NCI-H748 treated with DMSO at 0.1 percent for 48 hours (cell line): ENCODE measurements around the gene OLFM4.
"Not testable (repeated sequence)": the region's sequence is repeated elsewhere in the genome, so short reads cannot be mapped to it uniquely, and the experiment has no call there.

Experiments
- DNase-seq: peaks from one replicate; lab custom pipeline; 2025; lab: John Stamatoyannopoulos, UW

Gene OLFM4, protein sequence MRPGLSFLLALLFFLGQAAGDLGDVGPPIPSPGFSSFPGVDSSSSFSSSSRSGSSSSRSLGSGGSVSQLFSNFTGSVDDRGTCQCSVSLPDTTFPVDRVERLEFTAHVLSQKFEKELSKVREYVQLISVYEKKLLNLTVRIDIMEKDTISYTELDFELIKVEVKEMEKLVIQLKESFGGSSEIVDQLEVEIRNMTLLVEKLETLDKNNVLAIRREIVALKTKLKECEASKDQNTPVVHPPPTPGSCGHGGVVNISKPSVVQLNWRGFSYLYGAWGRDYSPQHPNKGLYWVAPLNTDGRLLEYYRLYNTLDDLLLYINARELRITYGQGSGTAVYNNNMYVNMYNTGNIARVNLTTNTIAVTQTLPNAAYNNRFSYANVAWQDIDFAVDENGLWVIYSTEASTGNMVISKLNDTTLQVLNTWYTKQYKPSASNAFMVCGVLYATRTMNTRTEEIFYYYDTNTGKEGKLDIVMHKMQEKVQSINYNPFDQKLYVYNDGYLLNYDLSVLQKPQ

GRCh38 chr13:53028637-53029203, at the start of gene OLFM4:
TSS of gene OLFM4 (plus strand) at chr13:53028813. CDS start at chr13:53028837, 24 bp downstream.
- DNase-seq = no peak

DNA sequence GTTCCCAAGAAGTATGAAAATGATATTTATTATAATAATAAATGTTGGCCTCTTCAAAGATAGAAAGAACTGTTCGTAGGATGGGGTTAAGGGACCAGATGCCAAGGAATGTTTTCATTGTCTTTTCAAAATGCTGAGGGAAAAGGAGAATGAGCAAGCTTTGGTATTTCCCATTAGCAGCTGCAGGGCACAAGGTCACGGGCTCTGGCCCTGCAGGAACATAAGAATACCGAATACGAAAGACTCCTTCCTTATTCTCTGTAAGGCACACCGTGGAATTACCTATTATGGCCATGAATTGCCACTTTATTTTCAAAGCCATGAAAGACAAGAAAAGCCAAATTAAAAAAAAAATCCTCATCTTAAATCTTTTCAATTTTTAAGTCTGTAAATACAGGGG, 49.6 kb upstream of the OLFM4 start:
- no peak for DNase-seq

DNA sequence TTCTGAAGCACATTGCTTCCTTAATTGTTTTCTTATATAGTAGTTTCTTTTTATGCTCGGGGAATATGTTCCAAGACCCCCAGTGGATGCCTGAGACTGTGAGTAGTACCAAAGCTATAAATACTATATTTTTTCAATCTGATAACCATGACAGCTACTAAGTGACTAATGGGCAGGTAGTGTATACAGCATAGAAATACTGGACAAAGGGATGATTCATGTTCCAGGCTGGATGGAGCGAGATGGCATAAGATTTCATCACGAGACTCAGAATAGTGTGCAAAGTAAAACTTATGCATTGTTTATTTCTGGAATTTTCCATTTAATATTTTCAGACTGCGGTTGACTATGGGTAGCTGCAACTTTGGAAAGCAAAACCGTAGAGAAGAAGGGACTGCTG, 47.9 kb upstream of the OLFM4 start:
- DNase-seq = no peak

- no peak for DNase-seq
Measured at GRCh38 chr13:52983836-52984235, 44.8 kb upstream of the OLFM4 start.

DNA sequence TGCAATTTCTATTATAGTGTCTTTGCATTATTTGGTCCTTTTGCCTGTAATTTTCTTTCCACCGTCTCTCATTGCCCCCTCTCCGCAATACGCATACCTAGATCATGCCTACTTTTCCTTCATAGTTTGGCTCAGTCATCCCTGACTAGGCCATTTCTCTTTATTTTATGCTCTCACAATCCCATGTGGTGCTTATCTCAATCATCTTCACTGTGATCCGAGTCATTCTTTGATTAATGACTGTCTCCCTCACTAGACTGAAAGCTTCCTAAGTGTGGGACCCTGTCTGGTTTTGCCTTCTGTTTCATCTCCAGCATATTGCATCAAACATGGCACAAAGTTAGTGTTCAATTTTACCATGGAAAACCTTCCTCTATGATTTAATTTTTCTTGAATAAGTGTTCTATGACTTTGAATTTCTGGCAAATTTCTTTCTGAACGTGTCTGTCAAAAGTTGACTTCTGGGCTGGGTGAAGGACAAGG, 43.7 kb upstream of the OLFM4 start:
- DNase-seq = no peak

DNA sequence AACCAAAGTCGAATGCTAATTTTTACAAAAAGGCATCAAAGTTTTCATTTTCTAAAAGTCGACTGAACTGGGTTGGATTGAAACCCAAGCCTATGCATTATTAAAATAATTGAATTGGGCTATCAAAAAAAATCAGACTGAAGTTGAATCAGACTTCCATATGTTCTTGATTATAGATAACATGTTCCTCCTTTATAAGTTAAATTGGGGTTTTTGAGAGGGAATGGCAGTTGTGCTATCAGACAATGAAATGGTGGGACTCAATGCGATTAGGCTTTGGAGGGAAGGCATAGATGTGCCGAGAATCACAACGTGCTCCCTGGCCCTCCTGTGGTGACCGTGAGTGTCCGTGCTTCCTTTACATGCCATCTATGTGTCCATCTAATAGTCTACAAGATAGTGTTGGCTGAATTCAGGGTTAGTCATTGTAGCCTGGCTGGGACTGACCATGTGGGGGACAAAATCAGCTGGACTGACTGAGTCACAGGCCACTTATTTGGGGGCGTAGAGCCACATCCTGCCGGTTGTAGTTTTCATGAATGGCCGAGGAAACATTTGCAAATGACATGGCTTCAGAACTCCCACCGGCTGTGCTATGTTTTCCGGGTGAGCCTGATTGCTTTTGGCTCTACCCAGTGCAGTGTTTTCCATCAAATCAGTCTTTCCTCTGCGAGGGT, 37.1 kb upstream of the OLFM4 start:
- DNase-seq = no peak

DNA sequence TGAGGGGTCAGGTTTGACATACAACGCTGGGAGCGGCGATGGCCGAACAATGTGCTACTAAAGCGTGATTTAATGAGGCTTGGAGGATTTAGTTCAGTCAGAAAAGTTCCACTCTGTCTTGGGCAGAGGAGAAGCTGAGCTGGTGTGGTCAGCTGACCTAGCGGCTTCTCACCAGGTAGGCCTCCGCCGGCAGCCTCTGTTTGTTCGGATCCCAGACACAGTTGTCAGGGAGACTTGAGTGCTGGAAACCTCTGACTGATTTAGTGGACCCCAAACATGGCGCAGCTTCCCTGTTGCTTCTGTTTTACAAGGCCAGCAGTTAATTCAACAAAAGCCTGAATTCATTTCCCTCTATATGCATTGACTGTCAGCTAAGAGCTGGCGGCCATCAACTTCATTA, 36.5 kb upstream of the OLFM4 start:
- DNase-seq = no peak

GRCh38 chr13:52994051-52994450, 34.6 kb upstream of the OLFM4 start:
- no peak for DNase-seq

DNA sequence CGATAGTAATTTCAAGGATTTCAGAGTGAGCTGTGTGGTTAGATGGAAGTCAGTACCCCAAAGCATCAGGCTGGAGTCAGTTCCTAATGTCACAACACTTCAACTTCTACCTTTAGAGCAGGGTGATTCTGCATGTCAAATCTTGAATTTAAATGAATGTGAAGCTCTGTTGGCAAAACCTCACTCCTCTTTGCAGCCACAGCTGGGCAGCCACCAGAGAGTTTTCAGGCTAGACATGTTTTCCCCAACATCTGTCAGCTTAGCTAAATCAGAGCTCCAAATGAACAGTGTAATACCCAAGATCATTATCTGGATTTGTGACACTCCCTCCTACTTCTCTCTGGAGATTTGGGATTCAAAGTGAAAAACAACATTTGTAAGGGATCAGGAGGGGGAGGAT, 33.7 kb upstream of the OLFM4 start:
- no peak for DNase-seq

GRCh38 chr13:52995946-52996345, 32.7 kb upstream of the OLFM4 start:
- no peak for DNase-seq

DNA sequence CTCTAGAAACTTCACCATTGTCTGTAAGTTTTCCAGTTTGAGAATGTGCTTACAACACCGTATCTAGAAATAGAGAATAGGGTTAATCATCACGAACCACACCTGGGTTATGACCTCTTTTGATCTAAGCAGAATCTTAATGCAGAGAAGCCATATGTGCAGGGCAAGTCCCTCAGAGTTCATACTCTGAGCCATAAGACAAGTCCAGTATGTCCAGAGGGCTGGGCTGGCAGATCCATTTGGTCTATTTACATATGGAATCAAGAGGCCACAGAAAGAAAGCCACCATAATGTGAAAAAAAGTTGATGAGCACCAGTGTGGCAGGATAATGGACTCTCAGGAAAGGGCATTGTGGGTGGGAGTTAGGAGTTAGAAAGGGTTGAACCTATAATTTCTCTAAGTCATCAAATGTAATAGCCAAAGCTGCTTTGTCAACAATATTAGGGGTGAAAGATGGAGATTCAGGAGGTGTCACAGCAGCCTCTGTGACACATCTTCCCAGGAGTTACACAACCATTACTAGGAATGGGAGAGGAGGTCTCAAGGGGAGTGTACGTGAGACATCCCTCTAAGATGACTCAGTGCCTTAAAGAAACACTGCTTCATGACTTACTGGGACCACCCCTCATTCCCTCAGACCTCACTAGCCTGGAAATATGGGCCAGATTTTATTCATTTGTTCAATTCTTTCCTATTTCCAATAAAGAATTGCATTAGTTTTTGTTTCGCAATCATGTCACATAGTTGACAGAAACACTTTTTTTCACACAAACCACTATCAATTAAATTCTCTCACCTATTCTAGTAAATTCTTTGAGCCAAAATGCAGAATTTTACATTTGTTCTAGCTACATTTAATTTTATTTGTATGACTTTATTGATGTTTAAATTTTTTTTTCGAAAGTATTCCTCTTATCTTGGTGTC, 30.4 kb upstream of the OLFM4 start:
- no peak for DNase-seq

GRCh38 chr13:52999093-52999696, 29.4 kb upstream of the OLFM4 start:
- DNase-seq = no peak

GRCh38 chr13:53001444-53002225, 27.0 kb upstream of the OLFM4 start:
- no peak for DNase-seq

GRCh38 chr13:53004573-53004972, 24.0 kb upstream of the OLFM4 start:
- no peak for DNase-seq

DNA sequence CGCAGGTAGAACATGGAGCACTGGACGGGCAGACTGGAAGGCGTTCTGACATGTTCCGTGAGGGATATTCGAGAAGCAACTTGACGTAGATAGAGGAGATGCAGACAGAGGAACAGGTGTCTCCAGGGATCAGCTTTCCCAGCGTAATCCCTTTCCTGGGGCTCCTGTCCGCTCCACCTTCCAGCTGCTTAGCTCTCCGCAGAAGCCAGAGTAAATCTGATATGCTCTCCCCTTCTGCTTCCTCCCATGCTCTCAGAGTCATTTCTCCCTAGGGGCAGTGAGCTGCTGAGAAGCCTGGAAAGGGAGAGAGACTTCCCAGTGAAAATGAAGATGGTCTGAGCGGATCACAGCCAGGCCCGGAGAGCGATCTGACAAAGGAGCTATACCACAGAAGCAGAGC, 23.0 kb upstream of the OLFM4 start:
- no peak for DNase-seq

DNA sequence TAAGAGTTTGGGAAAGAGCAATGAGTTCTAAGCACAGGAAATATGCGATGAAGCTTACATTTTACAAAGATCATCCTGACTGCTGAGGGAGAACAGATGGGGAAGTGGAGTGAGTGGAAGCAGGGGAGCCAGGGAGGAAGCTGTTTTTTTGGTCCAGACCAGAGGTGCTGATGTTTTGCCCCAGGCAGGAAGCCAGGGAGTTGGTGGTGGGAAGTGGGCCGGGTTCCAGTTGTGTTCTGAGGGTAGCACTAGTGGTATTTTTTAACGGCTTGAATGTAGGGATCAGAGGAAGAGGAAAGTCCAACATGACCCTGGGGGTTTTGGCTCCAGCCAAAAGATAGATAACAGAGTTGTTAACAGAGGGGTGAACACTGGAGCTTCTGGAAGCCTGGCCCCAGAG, 20.7 kb upstream of the OLFM4 start:
- DNase-seq = no peak

GRCh38 chr13:53010374-53011105, 18.1 kb upstream of the OLFM4 start:
- peak; percentile 31 for DNase-seq

DNA sequence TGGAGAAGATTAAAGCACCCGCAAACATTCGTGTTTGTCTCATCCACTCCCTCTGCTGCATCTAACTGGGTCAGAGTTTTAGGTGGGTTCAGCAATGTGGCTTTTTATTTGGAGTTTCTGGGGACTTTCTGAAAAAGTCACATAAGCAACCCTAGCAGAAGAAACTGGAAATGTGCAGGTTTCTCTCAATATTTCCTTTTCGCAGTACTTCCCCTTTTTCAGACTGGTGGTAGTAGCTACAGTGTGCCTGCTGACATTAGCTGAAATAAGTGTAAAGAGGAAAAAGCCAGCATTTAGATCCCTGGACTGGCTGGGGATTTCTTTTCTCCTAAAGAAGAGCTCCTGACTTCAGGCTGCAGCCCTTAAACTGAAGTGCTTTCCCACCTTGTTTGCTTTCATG, 15.9 kb upstream of the OLFM4 start:
- no peak for DNase-seq

GRCh38 chr13:53013113-53013512, 15.5 kb upstream of the OLFM4 start:
- DNase-seq = no peak

GRCh38 chr13:53014018-53014417, 14.6 kb upstream of the OLFM4 start:
- DNase-seq = not testable (repeated sequence)
